Stimulated activated CD8-positive, alpha-beta memory T cell treated with anti-CD3 and anti-CD28 coated beads, Interleukin-4, amount 100 ng/mL, for 1 hour (primary cell): ENCODE data around the gene LIAS.

Source experiments
- DNase-seq, 2 donors: peaks; one replicate each; pipeline ENCODE4 v3.0.0-alpha.2; 2020; ENCODE audit warnings: low read depth in 2 of 2, low spot score in 1 of 2

Gene LIAS

DNA sequence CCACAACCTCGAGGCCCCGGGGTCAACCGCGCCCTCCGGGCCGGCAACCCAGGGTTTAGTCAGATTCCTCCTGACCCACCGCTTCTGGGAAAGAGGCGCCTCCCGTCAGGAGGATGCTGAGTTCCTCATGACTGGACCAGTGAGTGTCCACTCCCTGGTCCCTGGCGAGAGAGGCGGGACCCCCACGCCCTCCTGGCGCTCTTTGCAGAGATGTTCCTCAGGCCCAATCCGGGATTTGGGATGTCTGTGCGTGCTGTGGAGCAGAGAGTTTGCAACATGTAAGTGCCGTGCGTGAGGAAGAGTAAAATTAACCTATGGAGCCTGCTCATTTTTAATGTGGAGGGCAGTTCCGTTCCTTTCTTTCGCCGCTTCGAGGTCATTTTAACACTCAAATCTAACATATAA, 69.2 kb downstream of the LIAS start:
- no peak for DNase-seq
